ENCODE measurements around the gene TRIM43.
"Not testable (repeated sequence)": the region's sequence is repeated elsewhere in the genome, so short reads cannot be mapped to it uniquely, and the experiment has no call there.

Gene TRIM43

GRCh38 chr2:95595012-95595411 lies 3.2 kb downstream of the TRIM43 start:
- not testable (repeated sequence) for H2BK15ac ChIP-seq (ENCODE audit: low read length); H3K4me1 ChIP-seq (ENCODE audit: control insufficient read depth in 2 of 2, insufficient read depth in 1 of 2, low read depth in 1 of 2, low read length in 2 of 2); H2BK120ac ChIP-seq (ENCODE audit: low read depth, low read length); DNase-seq (ENCODE audit: low spot score); H3K4ac ChIP-seq (ENCODE audit: low read length); H2AK5ac ChIP-seq (ENCODE audit: low read depth, low read length); H3K79me1 ChIP-seq (ENCODE audit: low read depth, low read length); H2AFZ ChIP-seq (ENCODE audit: low read length); H3K4me2 ChIP-seq (ENCODE audit: insufficient read depth, low read length, poor library complexity, severe bottlenecking); H3K27ac ChIP-seq (replicated peaks; ENCODE audit: low read length); H3K4me3 ChIP-seq (ENCODE audit: low read length in 2 of 2); H3K36me3 ChIP-seq (replicated peaks in 1 of 2; ENCODE audit: control insufficient read depth in 2 of 2, insufficient read depth in 2 of 2, low read length in 2 of 2); H3K9me3 ChIP-seq (replicated peaks in 1 of 2; ENCODE audit: control insufficient read depth in 2 of 2, insufficient read depth in 1 of 2, low read depth in 1 of 2, low read length in 2 of 2); H3K18ac ChIP-seq (ENCODE audit: low read length); H3K23ac ChIP-seq (ENCODE audit: low read depth, low read length, poor library complexity); H3K14ac ChIP-seq (ENCODE audit: low read length); H2BK5ac ChIP-seq (ENCODE audit: low read length); H4K8ac ChIP-seq (ENCODE audit: low read depth, low read length); H3K9ac ChIP-seq (ENCODE audit: low read depth, low read length, poor library complexity); H4K91ac ChIP-seq (ENCODE audit: low read depth, low read length, poor library complexity); H3K27me3 ChIP-seq (ENCODE audit: control insufficient read depth in 3 of 3, insufficient read depth in 3 of 3, low read depth in 1 of 3, low read length in 3 of 3); H2BK12ac ChIP-seq (ENCODE audit: low read length)
- no CpG with 5 or more reads among the region's 2 CpGs for WGBS, 2 donors (ENCODE audit: extremely low coverage in 2 of 2, insufficient read length in 2 of 2, insufficient replicate concordance in 1 of 2)

- not testable (repeated sequence) for H3K9me3 ChIP-seq (replicated peaks in 1 of 2; ENCODE audit: control insufficient read depth in 2 of 2, insufficient read depth in 1 of 2, low read depth in 1 of 2, low read length in 2 of 2); H2BK12ac ChIP-seq (ENCODE audit: low read length); H2BK120ac ChIP-seq (ENCODE audit: low read depth, low read length); H3K79me1 ChIP-seq (ENCODE audit: low read depth, low read length); H3K18ac ChIP-seq (ENCODE audit: low read length); H3K27me3 ChIP-seq (ENCODE audit: control insufficient read depth in 3 of 3, insufficient read depth in 3 of 3, low read depth in 1 of 3, low read length in 3 of 3); H3K4me2 ChIP-seq (ENCODE audit: insufficient read depth, low read length, poor library complexity, severe bottlenecking); H4K8ac ChIP-seq (ENCODE audit: low read depth, low read length); H3K14ac ChIP-seq (ENCODE audit: low read length); H3K4ac ChIP-seq (ENCODE audit: low read length); H3K23ac ChIP-seq (ENCODE audit: low read depth, low read length, poor library complexity); H3K36me3 ChIP-seq (replicated peaks in 1 of 2; ENCODE audit: control insufficient read depth in 2 of 2, insufficient read depth in 2 of 2, low read length in 2 of 2); H2AK5ac ChIP-seq (ENCODE audit: low read depth, low read length); H3K4me1 ChIP-seq (ENCODE audit: control insufficient read depth in 2 of 2, insufficient read depth in 1 of 2, low read depth in 1 of 2, low read length in 2 of 2); H3K9ac ChIP-seq (ENCODE audit: low read depth, low read length, poor library complexity); DNase-seq (ENCODE audit: low spot score); H2AFZ ChIP-seq (ENCODE audit: low read length); H3K4me3 ChIP-seq (ENCODE audit: low read length in 2 of 2); H4K91ac ChIP-seq (ENCODE audit: low read depth, low read length, poor library complexity); H2BK15ac ChIP-seq (ENCODE audit: low read length); H3K27ac ChIP-seq (replicated peaks; ENCODE audit: low read length); H2BK5ac ChIP-seq (ENCODE audit: low read length)
- no CpG with 5 or more reads among the region's 4 CpGs for WGBS, 2 donors (ENCODE audit: extremely low coverage in 2 of 2, insufficient read length in 2 of 2, insufficient replicate concordance in 1 of 2)
Measured at GRCh38 chr2:95601301-95601700, 9.5 kb downstream of the TRIM43 start.

GRCh38 chr2:95602146-95602545 lies 10.3 kb downstream of the TRIM43 start:
- H3K4me3 ChIP-seq (ENCODE audit: low read length in 2 of 2); H2BK12ac ChIP-seq (ENCODE audit: low read length); H3K4me1 ChIP-seq (ENCODE audit: control insufficient read depth in 2 of 2, insufficient read depth in 1 of 2, low read depth in 1 of 2, low read length in 2 of 2); H2BK15ac ChIP-seq (ENCODE audit: low read length); DNase-seq (ENCODE audit: low spot score); H3K4me2 ChIP-seq (ENCODE audit: insufficient read depth, low read length, poor library complexity, severe bottlenecking); H2AK5ac ChIP-seq (ENCODE audit: low read depth, low read length); H3K27me3 ChIP-seq (ENCODE audit: control insufficient read depth in 3 of 3, insufficient read depth in 3 of 3, low read depth in 1 of 3, low read length in 3 of 3); H3K9me3 ChIP-seq (replicated peaks in 1 of 2; ENCODE audit: control insufficient read depth in 2 of 2, insufficient read depth in 1 of 2, low read depth in 1 of 2, low read length in 2 of 2); H3K14ac ChIP-seq (ENCODE audit: low read length); H3K23ac ChIP-seq (ENCODE audit: low read depth, low read length, poor library complexity); H3K79me1 ChIP-seq (ENCODE audit: low read depth, low read length); H2BK5ac ChIP-seq (ENCODE audit: low read length); H4K91ac ChIP-seq (ENCODE audit: low read depth, low read length, poor library complexity); H3K4ac ChIP-seq (ENCODE audit: low read length); H3K18ac ChIP-seq (ENCODE audit: low read length); H3K36me3 ChIP-seq (replicated peaks in 1 of 2; ENCODE audit: control insufficient read depth in 2 of 2, insufficient read depth in 2 of 2, low read length in 2 of 2); H2AFZ ChIP-seq (ENCODE audit: low read length); H3K27ac ChIP-seq (replicated peaks; ENCODE audit: low read length); H2BK120ac ChIP-seq (ENCODE audit: low read depth, low read length); H3K9ac ChIP-seq (ENCODE audit: low read depth, low read length, poor library complexity); H4K8ac ChIP-seq (ENCODE audit: low read depth, low read length): not testable (repeated sequence)

GRCh38 chr2:95608356-95608755 lies 16.6 kb downstream of the TRIM43 start:
- not testable (repeated sequence) for H3K9ac ChIP-seq (ENCODE audit: low read depth, low read length, poor library complexity); H2AFZ ChIP-seq (ENCODE audit: low read length); H3K4me2 ChIP-seq (ENCODE audit: insufficient read depth, low read length, poor library complexity, severe bottlenecking); H3K27ac ChIP-seq (replicated peaks; ENCODE audit: low read length); H2AK5ac ChIP-seq (ENCODE audit: low read depth, low read length); H3K36me3 ChIP-seq (replicated peaks in 1 of 2; ENCODE audit: control insufficient read depth in 2 of 2, insufficient read depth in 2 of 2, low read length in 2 of 2); H2BK12ac ChIP-seq (ENCODE audit: low read length); H3K14ac ChIP-seq (ENCODE audit: low read length); H3K4ac ChIP-seq (ENCODE audit: low read length); H3K79me1 ChIP-seq (ENCODE audit: low read depth, low read length); H2BK120ac ChIP-seq (ENCODE audit: low read depth, low read length); H4K8ac ChIP-seq (ENCODE audit: low read depth, low read length); DNase-seq (ENCODE audit: low spot score); H3K9me3 ChIP-seq (replicated peaks in 1 of 2; ENCODE audit: control insufficient read depth in 2 of 2, insufficient read depth in 1 of 2, low read depth in 1 of 2, low read length in 2 of 2); H4K91ac ChIP-seq (ENCODE audit: low read depth, low read length, poor library complexity); H3K23ac ChIP-seq (ENCODE audit: low read depth, low read length, poor library complexity); H3K27me3 ChIP-seq (ENCODE audit: control insufficient read depth in 3 of 3, insufficient read depth in 3 of 3, low read depth in 1 of 3, low read length in 3 of 3); H3K4me3 ChIP-seq (ENCODE audit: low read length in 2 of 2); H3K18ac ChIP-seq (ENCODE audit: low read length); H2BK15ac ChIP-seq (ENCODE audit: low read length); H2BK5ac ChIP-seq (ENCODE audit: low read length); H3K4me1 ChIP-seq (ENCODE audit: control insufficient read depth in 2 of 2, insufficient read depth in 1 of 2, low read depth in 1 of 2, low read length in 2 of 2)
- WGBS, 2 donors (ENCODE audit: extremely low coverage in 2 of 2, insufficient read length in 2 of 2, insufficient replicate concordance in 1 of 2): no CpG with 5 or more reads among the region's 3 CpGs
